ENCODE data around the gene CHD2. TPM values are rescaled to one million over a fixed set of nuclear protein-coding genes. Genes with fewer than 3 reads are reported as not detected.

CHD2 gene
- total and polyA plus RNA-seq, 10 of the 15 experiments (the other 5 are each of a cell fraction or from before 2014, with no cell fraction given), result 38.1 to 94.7 (median 63.3) TPM

DNA sequence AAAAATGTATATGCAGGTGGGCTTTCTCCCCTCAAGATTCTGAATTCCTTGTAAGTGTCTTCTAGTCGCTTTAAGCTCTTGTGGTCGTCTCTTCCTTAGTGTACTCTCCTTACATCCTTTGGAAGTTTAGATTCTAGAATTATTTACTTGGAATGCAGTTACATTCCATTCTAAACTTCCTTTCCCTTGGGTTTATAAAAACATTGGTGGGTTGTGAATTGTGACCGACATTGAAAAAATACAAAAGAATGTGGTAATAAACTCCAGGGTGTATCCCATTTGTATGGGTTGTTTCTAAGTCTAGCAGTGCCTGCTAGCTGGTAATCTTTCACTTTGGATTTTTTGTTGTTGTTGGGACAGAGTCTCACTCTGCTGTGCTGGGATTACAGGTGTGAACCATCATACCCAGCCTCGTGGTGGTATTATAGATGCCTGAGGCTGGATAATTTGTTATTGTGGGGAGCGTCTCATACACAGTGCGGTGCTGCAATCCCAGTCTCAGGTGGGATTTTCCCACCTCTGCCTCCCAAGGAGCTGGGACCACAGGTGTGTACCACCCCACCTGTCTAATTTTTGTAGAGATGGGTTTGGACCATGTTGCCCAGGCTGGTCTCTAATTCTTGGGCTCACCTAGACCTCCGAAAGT, 9.1 kb downstream of the CHD2 start:
- Histone ChIP-seq H3K9me3 (replicated peaks; ENCODE audit: control insufficient read depth, insufficient read depth, low read length) (no peaks in the 10 kb centered on the region; the same call in 2 of the 3 replicates), H2AFZ (ENCODE audit: control insufficient read depth, low read depth, low read length) (no peak overlapping the region), H3K4me2 (ENCODE audit: control insufficient read depth, insufficient read depth) (no peak overlapping the region; the same call in 1 of the 2 replicates), H3K27ac (ENCODE audit: control insufficient read depth, insufficient read depth) (no peak overlapping the region), H3K9ac (ENCODE audit: control insufficient read depth, insufficient read depth, low read length) (no peak overlapping the region), H4K20me1 (ENCODE audit: control insufficient read depth, insufficient read depth) (no peaks in the 10 kb centered on the region), H3K79me2 (ENCODE audit: control insufficient read depth, insufficient read depth, low read length) (peaks cover 99% of the 10 kb centered on the region), H3K4me3 (no peak overlapping the region; the same call in 1 of the 2 replicates), H3K4me1 (ENCODE audit: control insufficient read depth, insufficient read depth, low read length) (peaks cover 32% of the 10 kb centered on the region), H3K36me3 (ENCODE audit: control insufficient read depth in 2 of 2, insufficient read depth in 2 of 2, low read length in 1 of 2) (peaks cover 3 to 22% of the 10 kb centered on the region in 2 experiments), H3K27me3 (replicated peaks in 1 of 2; ENCODE audit: control insufficient read depth in 2 of 2, insufficient read depth in 2 of 2, low read length in 1 of 2) (no peaks in the 10 kb centered on the region)
- ChIA-PET CTCF (interaction anchor here (0.7 to 3.3 kb wide), 11 partner anchors 9 to 112 kb away, joined by 3 to 36 read pairs (median 8); partner anchors contain the start of gene CHD2), POLR2A (interaction anchor here (0.7 to 11.0 kb wide), 9 partner anchors 9 to 1373 kb away, joined by 3 to 207 read pairs (median 13); partner anchors contain the start of gene CHD2), RAD21 (ENCODE audit: unreplicated experiment) (interaction anchor here (1.0 to 6.4 kb wide), 10 partner anchors 8 to 112 kb away, joined by 3 to 80 read pairs (median 10); partner anchors contain the start of gene CHD2), SMC1A (ENCODE audit: uncharacterized antibody, unreplicated experiment) (interaction anchor here (1.7 to 11.2 kb wide), 9 partner anchors 9 to 111 kb away, joined by 6 to 252 read pairs (median 25); partner anchors contain the start of gene CHD2)
- BruUV-seq (replicated peaks), result no TSS peak
- in situ Hi-C loops (cut with MboI), result no loop called here
- TF ChIP-seq TCF3 (IDR thresholded peaks at IDR 0.05; ENCODE audit: borderline replicate concordance, insufficient read depth, low read depth, low read length) (no peak), SUPT20H (IDR thresholded peaks at IDR 0.05; ENCODE audit: borderline replicate concordance, control insufficient read depth, low read depth, low read length) (no peak), ZNF207 (IDR thresholded peaks at IDR 0.05; ENCODE audit: borderline replicate concordance) (no peak), GABPA (IDR thresholded peaks at IDR 0.05; ENCODE audit: low read depth) (no peak), CEBPB (IDR thresholded peaks at IDR 0.05; ENCODE audit: borderline replicate concordance in 1 of 2, low read depth in 2 of 2, low read length in 2 of 2) (no peak), IRF4 (IDR thresholded peaks at IDR 0.05; ENCODE audit: low read depth, low read length) (no peak)
- TF ChIP-seq, protein P1, sequence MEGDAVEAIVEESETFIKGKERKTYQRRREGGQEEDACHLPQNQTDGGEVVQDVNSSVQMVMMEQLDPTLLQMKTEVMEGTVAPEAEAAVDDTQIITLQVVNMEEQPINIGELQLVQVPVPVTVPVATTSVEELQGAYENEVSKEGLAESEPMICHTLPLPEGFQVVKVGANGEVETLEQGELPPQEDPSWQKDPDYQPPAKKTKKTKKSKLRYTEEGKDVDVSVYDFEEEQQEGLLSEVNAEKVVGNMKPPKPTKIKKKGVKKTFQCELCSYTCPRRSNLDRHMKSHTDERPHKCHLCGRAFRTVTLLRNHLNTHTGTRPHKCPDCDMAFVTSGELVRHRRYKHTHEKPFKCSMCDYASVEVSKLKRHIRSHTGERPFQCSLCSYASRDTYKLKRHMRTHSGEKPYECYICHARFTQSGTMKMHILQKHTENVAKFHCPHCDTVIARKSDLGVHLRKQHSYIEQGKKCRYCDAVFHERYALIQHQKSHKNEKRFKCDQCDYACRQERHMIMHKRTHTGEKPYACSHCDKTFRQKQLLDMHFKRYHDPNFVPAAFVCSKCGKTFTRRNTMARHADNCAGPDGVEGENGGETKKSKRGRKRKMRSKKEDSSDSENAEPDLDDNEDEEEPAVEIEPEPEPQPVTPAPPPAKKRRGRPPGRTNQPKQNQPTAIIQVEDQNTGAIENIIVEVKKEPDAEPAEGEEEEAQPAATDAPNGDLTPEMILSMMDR (IDR thresholded peaks at IDR 0.05 in 2 of 3, conservative IDR thresholded peaks at IDR 0.05 in 1 of 3; ENCODE audit: control insufficient read depth in 2 of 3, extremely low read depth in 1 of 3, insufficient read depth in 1 of 3, low read depth in 3 of 3, low read length in 3 of 3), result no peak
- WGBS (ENCODE audit: insufficient coverage, insufficient replicate concordance, low lambda C conversion rate, missing lambda C conversion rate), result 81% methylated on average over 7 of the region's 7 CpGs
- DNase-seq (ENCODE audit: low read depth, low spot score), result no peak
- FAIRE-seq, result no peak
- intact Hi-C loops (cut with micrococcal nuclease; ENCODE audit: unreplicated experiment), result no loop called here
- ATAC-seq, result no peak

Measured in GM12878 (cell line).